Lower lobe of right lung (tissue), 2 donors: ENCODE measurements around the gene NKAIN2. TPM values are rescaled to one million over a fixed set of nuclear protein-coding genes. Genes with fewer than 3 reads are reported as not detected.

ENCODE experiments used
- ATAC-seq, 2 donors: fragments of 200-7000 bp; cut with Tn5 transposase; one replicate each; pipeline ENCODE4 v1.9.1; 2020 to 2022; ENCODE audit warnings: mild to moderate bottlenecking in 2 of 2, moderate library complexity in 2 of 2
- DNase-seq: peaks from one replicate; pipeline ENCODE4 v3.0.0-alpha.2; 2020
- H3K27ac ChIP-seq: fragments of 200-600 bp; one replicate; pipeline ENCODE4 v1.8.0; 2022
- H3K27me3 ChIP-seq: fragments of 200-600 bp; one replicate; pipeline ENCODE4 v1.8.0; 2022; ENCODE audit warnings: low read depth
- H3K36me3 ChIP-seq: fragments of 200-600 bp; one replicate; pipeline ENCODE4 v1.8.0; 2022; ENCODE audit warnings: mild to moderate bottlenecking
- H3K4me1 ChIP-seq: fragments of 200-600 bp; one replicate; pipeline ENCODE4 v1.8.0; 2022
- H3K4me3 ChIP-seq: fragments of 200-600 bp; one replicate; pipeline ENCODE4 v1.8.0; 2022; ENCODE audit warnings: mild to moderate bottlenecking
- H3K9me3 ChIP-seq: fragments of 200-600 bp; one replicate; pipeline ENCODE4 v1.8.0; 2022
- intact Hi-C: fragments of 100-400 bp; cut with DNase I; formaldehyde crosslinking; loops from one replicate; pipeline ENCODE4 v1.11.0; 2022
- total RNA-seq: library from RNA; stranded (reverse); fragmentation: NEBNext Ultra II Directional; extraction: Animal tissue kit (Norgen Biotek cat#: 25700); gene quantifications from one replicate; pipeline ENCODE4 v1.2.1, GENCODE V29; 2021
- TF ChIP-seq, protein P1 (sequence below): fragments of 200-600 bp; IDR thresholded peaks from one replicate; pipeline ENCODE4 v1.8.0; 2022; ENCODE audit warnings: antibody characterized with exemption, mild to moderate bottlenecking
- donor health status: DM: no; HTN: yes; CAD: no; lungs with severe emphysema.

NKAIN2 gene
- total RNA-seq, 1 donor from 2014 or later: 0.12 TPM

DNA sequence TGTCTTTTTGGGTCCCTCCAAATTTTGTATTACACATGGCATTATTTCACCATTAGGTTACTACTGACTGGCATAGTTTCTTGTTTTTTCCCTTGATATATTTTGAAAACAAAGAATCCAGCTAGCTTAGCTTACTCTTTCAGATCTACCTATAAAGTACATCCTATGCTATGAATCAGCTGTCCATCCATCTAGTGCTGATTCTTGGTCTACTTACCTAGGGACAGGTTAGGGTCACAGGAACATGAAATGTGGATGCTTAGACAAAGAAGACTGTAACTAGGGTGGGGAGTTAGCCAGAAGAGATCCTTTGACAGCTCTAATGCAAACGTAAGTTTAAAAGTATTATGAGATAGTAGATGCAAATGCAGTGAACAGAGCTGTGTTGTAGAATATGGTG lies 91.7 kb downstream of the NKAIN2 start:
- no peak overlapping the region for H3K4me3 ChIP-seq
- ATAC-seq (no peak), DNase-seq (no peak)
- TF ChIP-seq, protein P1, sequence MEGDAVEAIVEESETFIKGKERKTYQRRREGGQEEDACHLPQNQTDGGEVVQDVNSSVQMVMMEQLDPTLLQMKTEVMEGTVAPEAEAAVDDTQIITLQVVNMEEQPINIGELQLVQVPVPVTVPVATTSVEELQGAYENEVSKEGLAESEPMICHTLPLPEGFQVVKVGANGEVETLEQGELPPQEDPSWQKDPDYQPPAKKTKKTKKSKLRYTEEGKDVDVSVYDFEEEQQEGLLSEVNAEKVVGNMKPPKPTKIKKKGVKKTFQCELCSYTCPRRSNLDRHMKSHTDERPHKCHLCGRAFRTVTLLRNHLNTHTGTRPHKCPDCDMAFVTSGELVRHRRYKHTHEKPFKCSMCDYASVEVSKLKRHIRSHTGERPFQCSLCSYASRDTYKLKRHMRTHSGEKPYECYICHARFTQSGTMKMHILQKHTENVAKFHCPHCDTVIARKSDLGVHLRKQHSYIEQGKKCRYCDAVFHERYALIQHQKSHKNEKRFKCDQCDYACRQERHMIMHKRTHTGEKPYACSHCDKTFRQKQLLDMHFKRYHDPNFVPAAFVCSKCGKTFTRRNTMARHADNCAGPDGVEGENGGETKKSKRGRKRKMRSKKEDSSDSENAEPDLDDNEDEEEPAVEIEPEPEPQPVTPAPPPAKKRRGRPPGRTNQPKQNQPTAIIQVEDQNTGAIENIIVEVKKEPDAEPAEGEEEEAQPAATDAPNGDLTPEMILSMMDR: no peak
- H3K9me3 ChIP-seq: no peaks in the 10 kb centered on the region
- no peak overlapping the region for H3K27ac ChIP-seq
- H3K4me1 ChIP-seq: no peaks in the 10 kb centered on the region
- intact Hi-C loops: no loop called here
- no peaks in the 10 kb centered on the region for H3K27me3 ChIP-seq
- no peaks in the 10 kb centered on the region for H3K36me3 ChIP-seq

GRCh38 chr6:123895806-123896205 lies 92.1 kb downstream of the NKAIN2 start:
- H3K4me1 ChIP-seq: no peaks in the 10 kb centered on the region
- ATAC-seq: no peak
- H3K9me3 ChIP-seq: no peaks in the 10 kb centered on the region
- H3K4me3 ChIP-seq: no peak overlapping the region
- intact Hi-C loops: no loop called here
- no peaks in the 10 kb centered on the region for H3K36me3 ChIP-seq
- no peak for DNase-seq
- no peak overlapping the region for H3K27ac ChIP-seq
- H3K27me3 ChIP-seq: no peaks in the 10 kb centered on the region
- TF ChIP-seq, protein P1: no peak

GRCh38 chr6:123896869-123897268 lies 93.2 kb downstream of the NKAIN2 start:
- H3K36me3 ChIP-seq: no peaks in the 10 kb centered on the region
- H3K4me3 ChIP-seq: no peak overlapping the region
- no peak overlapping the region for H3K27ac ChIP-seq
- DNase-seq (no peak), ATAC-seq (no peak)
- TF ChIP-seq, protein P1: no peak
- no peaks in the 10 kb centered on the region for H3K4me1 ChIP-seq
- intact Hi-C loops: no loop called here
- H3K27me3 ChIP-seq: no peaks in the 10 kb centered on the region
- H3K9me3 ChIP-seq: no peaks in the 10 kb centered on the region

DNA sequence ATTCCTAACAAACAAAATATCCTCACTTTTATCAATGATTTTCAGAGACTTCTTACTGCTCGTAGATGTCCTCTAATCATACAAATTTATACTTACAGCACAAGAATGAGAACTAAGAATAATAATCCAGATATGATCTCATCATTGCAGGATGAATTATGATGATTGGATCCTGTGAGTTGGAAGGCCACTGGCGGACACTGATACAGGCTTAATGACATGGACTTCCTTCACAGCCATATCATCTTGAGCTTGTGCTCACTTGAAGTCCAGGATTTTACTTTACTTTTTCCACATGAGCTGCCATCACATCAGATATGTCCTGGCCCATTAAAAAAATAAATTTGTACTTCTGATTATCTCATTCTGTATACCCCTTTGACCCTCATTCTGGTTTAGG lies 94.3 kb downstream of the NKAIN2 start:
- ATAC-seq (no peak), DNase-seq (no peak)
- no peaks in the 10 kb centered on the region for H3K27me3 ChIP-seq
- H3K27ac ChIP-seq: no peak overlapping the region
- H3K4me3 ChIP-seq: no peak overlapping the region
- H3K36me3 ChIP-seq: no peaks in the 10 kb centered on the region
- TF ChIP-seq, protein P1: no peak
- H3K9me3 ChIP-seq: no peaks in the 10 kb centered on the region
- intact Hi-C loops: no loop called here
- no peaks in the 10 kb centered on the region for H3K4me1 ChIP-seq

DNA sequence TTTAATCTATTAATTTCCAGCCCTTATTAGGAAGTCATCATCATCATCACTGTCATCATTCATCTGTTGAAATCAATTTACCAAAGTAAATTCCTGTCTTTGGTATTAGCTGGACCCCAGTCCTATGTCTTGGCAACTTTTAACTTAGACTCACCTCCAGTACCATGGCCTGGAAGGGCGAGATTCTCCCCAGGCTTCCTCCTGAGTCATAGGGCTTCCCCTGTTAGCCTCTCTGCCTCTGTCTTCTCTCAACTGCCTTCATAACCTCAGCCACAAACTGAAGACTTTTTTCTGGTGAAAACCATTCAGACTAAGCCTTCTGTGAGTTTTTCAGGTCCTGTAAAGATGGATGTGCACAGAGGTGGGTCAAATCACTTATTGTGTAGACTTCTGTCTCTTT lies 95.0 kb downstream of the NKAIN2 start:
- Histone ChIP-seq H3K4me3 (no peak overlapping the region), H3K4me1 (no peaks in the 10 kb centered on the region), H3K36me3 (no peaks in the 10 kb centered on the region), H3K9me3 (no peaks in the 10 kb centered on the region), H3K27ac (no peak overlapping the region), H3K27me3 (no peaks in the 10 kb centered on the region)
- TF ChIP-seq, protein P1: no peak
- intact Hi-C loops: no loop called here
- ATAC-seq (no peak), DNase-seq (no peak)

DNA sequence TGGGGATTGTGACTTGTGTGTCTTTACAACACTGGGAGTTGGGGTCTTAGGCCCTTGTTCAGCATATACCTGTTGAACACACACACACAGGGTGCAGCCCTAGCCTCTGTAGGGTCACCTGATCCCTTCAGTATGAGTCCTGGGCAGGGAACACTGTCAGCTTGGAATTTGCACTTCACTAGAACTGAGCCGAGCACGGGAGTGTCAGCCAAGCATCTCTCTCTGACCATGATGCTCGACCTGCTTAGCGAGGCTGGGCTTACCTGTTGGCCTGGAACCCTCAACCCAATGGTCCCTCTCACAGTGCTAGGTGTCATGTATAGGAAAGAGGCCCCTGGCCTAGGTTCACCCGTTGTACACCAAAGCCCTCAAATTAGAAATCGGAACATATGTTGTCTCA lies 96.1 kb downstream of the NKAIN2 start:
- intact Hi-C loops: no loop called here
- no peaks in the 10 kb centered on the region for H3K4me1 ChIP-seq
- H3K27me3 ChIP-seq: no peaks in the 10 kb centered on the region
- no peak overlapping the region for H3K4me3 ChIP-seq
- H3K9me3 ChIP-seq: no peaks in the 10 kb centered on the region
- ATAC-seq (no peak), DNase-seq (no peak)
- TF ChIP-seq, protein P1: no peak
- H3K27ac ChIP-seq: no peak overlapping the region
- H3K36me3 ChIP-seq: no peaks in the 10 kb centered on the region
